Chondrocyte (in vitro differentiated cells): ENCODE data around the gene B3GAT1. TPM values are rescaled to one million over a fixed set of nuclear protein-coding genes. Genes with fewer than 3 reads are reported as not detected.

Experiments used
- DNase-seq: peaks from one replicate; pipeline ENCODE4 v3.0.0; 2021; ENCODE audit warnings: mixed read lengths, low spot score
- H3K27ac Mint-ChIP-seq: one replicate; pipeline ENCODE4 v1.8.0; 2021; ENCODE audit warnings: mild to moderate bottlenecking, moderate library complexity, mixed read lengths; ENCODE audit not compliant: unreplicated experiment
- H3K27me3 Mint-ChIP-seq: 2 replicates; pipeline ENCODE4 v1.8.0; 2021; ENCODE audit warnings: low read depth, mixed read lengths
- H3K36me3 Mint-ChIP-seq: 2 replicates; pipeline ENCODE4 v1.8.0; 2021; ENCODE audit warnings: low read depth, mixed read lengths
- H3K4me1 Mint-ChIP-seq: 2 replicates; pipeline ENCODE4 v1.8.0; 2021; ENCODE audit warnings: low read depth, mild to moderate bottlenecking, mixed read lengths
- H3K4me3 Mint-ChIP-seq: one replicate; pipeline ENCODE4 v1.8.0; 2021; ENCODE audit warnings: mild to moderate bottlenecking, moderate library complexity, mixed read lengths; ENCODE audit not compliant: unreplicated experiment
- H3K9me3 Mint-ChIP-seq: 2 replicates; pipeline ENCODE4 v1.8.0; 2021; ENCODE audit warnings: low read depth, mixed read lengths
- total RNA-seq: library from RNA; stranded (reverse); gene quantifications from 3 replicates; pipeline ENCODE4 v1.2.1, GENCODE V29; 2021
- TF ChIP-seq, protein P1 (sequence below): fragments of 200-600 bp; sonication (generic); IDR thresholded peaks from 2 replicates; pipeline ENCODE4 v1.5.0; 2021; ENCODE audit warnings: antibody characterized with exemption, mild to moderate bottlenecking, moderate library complexity

Gene B3GAT1
- total RNA-seq, 1 donor from 2014 or later: 0.37 TPM

- Mint-ChIP-seq H3K4me1 (no peaks in the 10 kb centered on the region), H3K27ac (no peak overlapping the region), H3K4me3 (no peak overlapping the region), H3K27me3 (no peaks in the 10 kb centered on the region), H3K36me3 (no peaks in the 10 kb centered on the region), H3K9me3 (peaks cover 24% of the 10 kb centered on the region)
- TF ChIP-seq, protein P1, sequence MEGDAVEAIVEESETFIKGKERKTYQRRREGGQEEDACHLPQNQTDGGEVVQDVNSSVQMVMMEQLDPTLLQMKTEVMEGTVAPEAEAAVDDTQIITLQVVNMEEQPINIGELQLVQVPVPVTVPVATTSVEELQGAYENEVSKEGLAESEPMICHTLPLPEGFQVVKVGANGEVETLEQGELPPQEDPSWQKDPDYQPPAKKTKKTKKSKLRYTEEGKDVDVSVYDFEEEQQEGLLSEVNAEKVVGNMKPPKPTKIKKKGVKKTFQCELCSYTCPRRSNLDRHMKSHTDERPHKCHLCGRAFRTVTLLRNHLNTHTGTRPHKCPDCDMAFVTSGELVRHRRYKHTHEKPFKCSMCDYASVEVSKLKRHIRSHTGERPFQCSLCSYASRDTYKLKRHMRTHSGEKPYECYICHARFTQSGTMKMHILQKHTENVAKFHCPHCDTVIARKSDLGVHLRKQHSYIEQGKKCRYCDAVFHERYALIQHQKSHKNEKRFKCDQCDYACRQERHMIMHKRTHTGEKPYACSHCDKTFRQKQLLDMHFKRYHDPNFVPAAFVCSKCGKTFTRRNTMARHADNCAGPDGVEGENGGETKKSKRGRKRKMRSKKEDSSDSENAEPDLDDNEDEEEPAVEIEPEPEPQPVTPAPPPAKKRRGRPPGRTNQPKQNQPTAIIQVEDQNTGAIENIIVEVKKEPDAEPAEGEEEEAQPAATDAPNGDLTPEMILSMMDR: no peak
- no peak for DNase-seq
These were observed 40.8 kb upstream of the B3GAT1 start for GRCh38 chr11:134452838-134453155.

DNA sequence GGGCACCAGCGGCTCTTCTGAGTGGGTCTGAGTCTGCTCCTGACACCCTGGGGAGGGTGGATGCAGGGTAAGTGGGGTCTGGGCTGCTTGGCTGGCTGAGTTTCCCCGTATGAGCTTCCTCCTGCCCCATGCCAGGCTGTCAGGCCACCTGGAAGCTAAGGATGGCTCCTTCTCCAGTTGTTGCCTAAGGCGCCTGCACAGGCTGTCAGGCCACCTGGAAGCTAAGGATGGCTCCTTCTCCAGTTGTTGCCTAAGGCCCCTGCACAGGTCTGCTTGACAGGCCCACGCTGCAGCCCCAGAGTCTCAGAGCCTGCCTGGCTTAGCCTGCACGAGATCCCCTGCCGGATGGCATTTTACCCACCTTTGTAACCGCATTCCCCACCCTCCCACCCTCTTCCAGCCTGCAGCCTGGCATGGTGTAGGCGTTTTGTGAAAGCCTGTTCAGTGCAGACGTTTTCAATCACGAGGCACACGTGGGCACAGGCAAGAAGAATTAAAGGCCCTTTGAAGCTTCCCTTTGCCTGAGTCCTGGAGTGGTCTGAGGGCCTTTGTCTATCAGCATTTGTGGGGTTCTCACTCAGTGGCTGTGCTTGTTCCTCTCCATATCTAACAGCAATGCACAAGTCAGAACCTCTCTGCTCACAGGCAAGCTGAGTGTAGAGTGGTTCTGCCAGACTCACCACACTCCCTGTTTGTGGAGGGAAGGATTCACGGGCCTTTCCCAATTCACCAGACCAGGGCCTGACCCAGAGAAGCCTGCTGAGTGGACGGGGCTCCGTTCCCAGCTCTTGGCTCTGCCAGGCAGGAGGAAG is 40.2 kb upstream of the B3GAT1 start:
- Mint-ChIP-seq H3K4me3 (no peak overlapping the region), H3K36me3 (no peaks in the 10 kb centered on the region), H3K9me3 (peaks cover 24% of the 10 kb centered on the region), H3K4me1 (no peaks in the 10 kb centered on the region), H3K27me3 (no peaks in the 10 kb centered on the region), H3K27ac (no peak overlapping the region)
- no peak for DNase-seq
- TF ChIP-seq, protein P1: no peak

DNA sequence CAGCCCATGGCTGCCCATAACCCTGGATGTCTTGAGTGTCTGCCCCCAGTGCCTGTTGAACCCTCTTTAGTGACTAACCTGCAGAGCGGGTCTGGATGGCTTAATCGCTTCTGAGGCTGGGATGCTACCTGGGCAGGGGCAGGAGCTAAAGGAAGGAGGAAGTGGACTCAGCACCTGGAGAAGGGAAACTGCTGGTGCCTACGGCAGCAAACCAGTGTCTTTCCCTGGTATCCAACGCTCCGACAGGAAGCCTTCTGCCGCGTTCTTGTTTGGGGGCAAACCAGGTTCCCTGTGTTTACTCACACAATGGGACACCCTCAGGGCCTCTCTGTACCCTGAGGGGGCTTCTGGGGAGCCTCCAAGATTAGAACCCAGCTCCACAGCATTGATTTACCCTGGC is 38.1 kb upstream of the B3GAT1 start:
- TF ChIP-seq, protein P1: no peak
- H3K9me3 Mint-ChIP-seq: peaks cover 12% of the 10 kb centered on the region
- H3K36me3 Mint-ChIP-seq: no peaks in the 10 kb centered on the region
- DNase-seq: no peak
- no peak overlapping the region for H3K4me3 Mint-ChIP-seq
- H3K27ac Mint-ChIP-seq: no peak overlapping the region
- no peaks in the 10 kb centered on the region for H3K4me1 Mint-ChIP-seq
- no peaks in the 10 kb centered on the region for H3K27me3 Mint-ChIP-seq

DNA sequence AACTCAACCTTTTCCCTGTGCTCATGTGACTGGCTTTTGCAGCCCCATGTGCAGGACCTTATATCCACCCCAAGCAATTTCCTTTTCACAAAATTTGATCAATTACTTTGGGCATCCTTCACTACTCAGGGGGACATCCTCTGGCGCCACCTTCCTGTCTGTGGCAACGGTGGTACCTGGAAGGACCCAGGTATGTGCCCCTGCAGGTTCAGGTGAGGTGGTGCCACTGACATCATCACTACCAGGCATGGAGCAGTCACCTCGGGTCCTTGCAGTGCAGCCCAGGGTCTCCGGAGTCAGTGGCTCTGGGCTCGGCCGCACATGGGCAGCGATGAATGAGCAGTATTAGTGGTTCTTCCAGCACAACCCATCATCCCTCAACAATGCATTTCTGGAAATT is 37.7 kb upstream of the B3GAT1 start:
- Mint-ChIP-seq H3K4me3 (no peak overlapping the region), H3K27me3 (no peaks in the 10 kb centered on the region), H3K9me3 (peaks cover 7% of the 10 kb centered on the region), H3K36me3 (no peaks in the 10 kb centered on the region), H3K4me1 (no peaks in the 10 kb centered on the region), H3K27ac (no peak overlapping the region)
- DNase-seq: no peak
- TF ChIP-seq, protein P1: no peak

- H3K36me3 Mint-ChIP-seq: no peaks in the 10 kb centered on the region
- no peak overlapping the region for H3K4me3 Mint-ChIP-seq
- H3K27ac Mint-ChIP-seq: no peak overlapping the region
- peaks cover 9% of the 10 kb centered on the region for H3K9me3 Mint-ChIP-seq
- H3K27me3 Mint-ChIP-seq: no peaks in the 10 kb centered on the region
- DNase-seq: no peak
- H3K4me1 Mint-ChIP-seq: no peaks in the 10 kb centered on the region
- TF ChIP-seq, protein P1: no peak
These were observed 37.0 kb upstream of the B3GAT1 start for GRCh38 chr11:134449051-134449450.
